GM18867 (cell line): ENCODE measurements around the gene EMC8.

Source experiments
- ATAC-seq: cut with Tn5 transposase; IDR thresholded peaks from one replicate; pipeline ENCODE4 v1.9.1; 2021; ENCODE audit warnings: mild to moderate bottlenecking, moderate library complexity; ENCODE audit not compliant: unreplicated experiment

EMC8 gene

GRCh38 chr16:85733839-85734170, 65.5 kb downstream of the EMC8 start:
- ATAC-seq: no peak

GRCh38 chr16:85733155-85733838, 66.0 kb downstream of the EMC8 start:
- ATAC-seq: no peak

- ATAC-seq: no peak
Observed at GRCh38 chr16:85731179-85731578, 68.2 kb downstream of the EMC8 start.

- ATAC-seq: no peak
Observed at GRCh38 chr16:85730186-85730465, 69.2 kb downstream of the EMC8 start.

GRCh38 chr16:85729452-85730185, 69.7 kb downstream of the EMC8 start:
- ATAC-seq: no peak

GRCh38 chr16:85728879-85729278, 70.5 kb downstream of the EMC8 start:
- no peak for ATAC-seq
